Fibroblast of peridontal ligament (primary cell): Measurements from ENCODE around the gene CDH23.

Experiments
- DNase-seq: peaks from one replicate; pipeline ENCODE4 v3.0.0-alpha.2; 2010; ENCODE audit errors: extremely low read depth

CDH23 gene

GRCh38 chr10:71467161-71467560, 70.4 kb downstream of the CDH23 start:
- no peak for DNase-seq

GRCh38 chr10:71467569-71468362, 71.0 kb downstream of the CDH23 start:
- DNase-seq, result no peak

- DNase-seq, result no peak
Observed at GRCh38 chr10:71468363-71469094, 71.8 kb downstream of the CDH23 start.

- DNase-seq, result no peak
Observed at GRCh38 chr10:71471006-71471405, 74.3 kb downstream of the CDH23 start.

- DNase-seq, result no peak
Observed at GRCh38 chr10:71471957-71472365, 75.2 kb downstream of the CDH23 start.

- DNase-seq, result no peak
Observed at GRCh38 chr10:71472466-71472865, 75.7 kb downstream of the CDH23 start.

GRCh38 chr10:71472912-71473311, 76.2 kb downstream of the CDH23 start:
- DNase-seq, result no peak

GRCh38 chr10:71473671-71474599, 77.2 kb downstream of the CDH23 start:
- DNase-seq, result no peak

- no peak for DNase-seq
Observed at GRCh38 chr10:71474702-71475242, 78.1 kb downstream of the CDH23 start.

GRCh38 chr10:71475243-71475871, 78.6 kb downstream of the CDH23 start:
- no peak for DNase-seq

- DNase-seq, result no peak
Observed at GRCh38 chr10:71476228-71477011, 79.7 kb downstream of the CDH23 start.

- DNase-seq, result no peak
Observed at GRCh38 chr10:71478173-71478572, 81.5 kb downstream of the CDH23 start.

GRCh38 chr10:71478813-71479365, 82.2 kb downstream of the CDH23 start:
- no peak for DNase-seq

- no peak for DNase-seq
Observed at GRCh38 chr10:71479831-71480230, 83.1 kb downstream of the CDH23 start.

GRCh38 chr10:71480662-71481061, 83.9 kb downstream of the CDH23 start:
- no peak for DNase-seq

- DNase-seq, result no peak
Observed at GRCh38 chr10:71481746-71482410, 85.2 kb downstream of the CDH23 start.

GRCh38 chr10:71482620-71483019, 85.9 kb downstream of the CDH23 start:
- DNase-seq, result no peak

- DNase-seq, result no peak
Observed at GRCh38 chr10:71483135-71483534, 86.4 kb downstream of the CDH23 start.

GRCh38 chr10:71483885-71484751, 87.4 kb downstream of the CDH23 start:
- DNase-seq, result no peak
